GM19239 (cell line): ENCODE results near the gene GRID1.
"Not testable (repeated sequence)": the region's sequence is repeated elsewhere in the genome, so short reads cannot be mapped to it uniquely, and the experiment has no call there.

ENCODE experiments used
- DNase-seq: peaks from one replicate; pipeline ENCODE4 v3.0.0; 2011; ENCODE audit warnings: low spot score; ENCODE audit not compliant: insufficient read length
- FAIRE-seq: peaks from 2 replicates; lab custom pipeline; 2011; peaks lifted over from hg19 to GRCh38; lab: Jason Lieb, UNC

Gene GRID1

DNA sequence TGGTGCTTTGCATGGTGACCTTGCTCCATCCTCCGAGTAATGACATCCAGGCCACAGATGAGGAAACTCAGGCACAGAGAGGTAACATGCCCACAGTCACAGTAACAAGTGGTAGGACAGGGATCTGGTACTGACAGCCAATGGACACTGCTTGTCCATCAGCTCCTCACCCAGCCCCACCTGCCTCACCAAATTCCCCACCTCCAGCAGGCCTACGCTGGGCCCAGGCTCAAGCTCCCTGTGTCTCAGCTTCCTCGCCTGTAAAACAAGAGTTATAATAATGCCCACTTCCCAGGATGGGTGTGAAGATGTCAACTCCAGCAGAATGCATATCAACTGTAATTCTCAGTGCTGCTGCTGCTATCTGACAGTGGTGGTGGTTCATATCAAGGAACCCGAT lies 123.8 kb downstream of the GRID1 start:
- no peak for DNase-seq

DNA sequence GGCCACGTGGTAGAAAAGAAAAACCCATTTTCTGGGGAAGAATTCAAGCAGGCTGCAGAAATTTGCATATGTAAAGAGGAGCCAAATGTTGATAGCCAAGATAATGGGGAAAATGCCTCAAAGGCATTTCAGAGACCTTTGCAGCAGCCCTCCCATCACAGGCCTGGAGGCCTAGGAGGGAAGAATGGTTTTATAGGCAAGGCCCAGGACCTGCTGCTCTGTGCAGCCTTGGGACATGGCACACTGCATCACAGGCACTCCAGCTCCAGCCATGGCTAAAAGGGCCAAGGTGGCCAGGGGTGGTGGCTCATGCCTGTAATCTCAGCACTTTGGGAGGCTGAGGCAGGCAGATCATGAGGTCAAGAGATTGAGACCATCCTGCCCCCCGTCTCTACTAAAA lies 128.5 kb downstream of the GRID1 start:
- not testable (repeated sequence) for DNase-seq, FAIRE-seq

More for the DNA sequence above, 123.8 kb downstream of the GRID1 start:
- FAIRE-seq, result no peak

- FAIRE-seq (no peak), DNase-seq (no peak)
Observed at GRCh38 chr10:86234541-86235270, 131.9 kb downstream of the GRID1 start.

- FAIRE-seq (no peak), DNase-seq (no peak)
Observed at GRCh38 chr10:86234107-86234506, 132.5 kb downstream of the GRID1 start.

DNA sequence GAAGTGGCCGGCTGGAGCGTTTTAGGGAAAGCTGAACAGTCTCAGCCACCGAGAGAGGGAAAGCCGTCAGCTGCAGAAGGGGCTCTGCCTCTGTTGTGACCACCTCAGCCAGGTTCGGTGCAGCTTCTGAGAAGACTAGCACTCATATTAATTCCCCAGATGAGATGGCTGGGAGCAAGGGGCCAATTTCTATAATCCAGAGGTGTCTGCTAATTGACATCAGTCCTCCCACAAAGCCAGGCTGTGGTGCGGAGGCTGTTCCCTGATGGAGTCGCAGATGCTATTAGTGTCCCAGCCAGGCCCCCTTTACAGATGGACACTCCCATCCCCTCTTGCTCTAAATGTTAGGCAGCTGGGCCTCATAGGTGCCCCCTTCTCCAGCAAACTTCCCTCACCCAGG lies 133.5 kb downstream of the GRID1 start:
- FAIRE-seq, result no peak

DNA sequence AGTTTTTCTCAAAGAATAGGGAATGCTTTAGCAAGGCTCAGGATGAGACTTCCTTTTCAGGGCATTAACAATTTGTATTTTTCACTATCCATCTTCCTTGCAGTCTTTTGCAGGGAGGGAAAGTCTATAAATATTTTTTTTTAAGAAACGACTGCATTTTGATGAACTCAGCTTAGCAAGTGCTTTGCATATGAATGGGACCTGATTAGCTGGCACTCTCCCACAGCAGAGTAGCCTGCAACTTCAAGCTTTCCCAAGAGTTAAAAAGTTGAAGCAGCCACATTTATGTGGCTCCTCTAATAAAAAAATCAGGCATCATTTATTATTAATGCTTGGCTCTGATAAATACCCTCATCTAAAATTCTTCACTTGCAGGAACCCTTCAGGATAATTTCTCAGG lies 134.0 kb downstream of the GRID1 start:
- FAIRE-seq, result no peak

More for the DNA sequence above, 133.5 kb downstream of the GRID1 start:
- DNase-seq, result no peak

GRCh38 chr10:86231796-86232560 lies 134.6 kb downstream of the GRID1 start:
- FAIRE-seq (no peak), DNase-seq (no peak)

More for the DNA sequence above, 134.0 kb downstream of the GRID1 start:
- no peak for DNase-seq

DNA sequence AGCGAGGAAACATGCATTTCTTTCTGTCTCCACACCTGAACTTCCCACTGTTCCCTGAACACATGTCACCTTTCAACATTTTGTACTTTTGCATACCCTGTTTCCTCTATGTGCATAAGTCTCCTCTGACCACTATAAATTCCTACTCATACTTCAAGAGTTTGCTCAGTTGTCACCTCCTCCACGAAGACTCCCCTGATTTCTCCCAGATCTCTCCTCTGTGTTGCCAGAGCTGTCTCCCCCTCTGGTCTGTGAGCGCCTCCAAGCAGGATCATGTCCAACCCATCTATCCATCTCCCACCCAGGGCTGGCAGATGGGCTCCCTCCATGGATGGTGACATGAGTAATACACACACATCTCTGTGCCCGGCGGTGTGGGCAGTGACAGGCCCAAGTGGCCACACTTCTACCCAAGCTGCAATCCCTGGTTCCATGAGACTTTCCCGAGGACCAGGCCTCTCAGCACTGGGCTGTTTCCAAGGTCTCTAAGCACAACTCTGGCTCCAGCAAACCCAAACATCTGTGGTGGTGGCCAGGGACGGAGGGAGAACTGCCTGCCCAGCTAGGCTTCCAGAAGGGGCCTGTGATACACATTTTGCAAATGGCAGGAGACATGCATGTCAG lies 135.9 kb downstream of the GRID1 start:
- DNase-seq (no peak), FAIRE-seq (no peak)

GRCh38 chr10:86229811-86230556 lies 136.6 kb downstream of the GRID1 start:
- DNase-seq (no peak), FAIRE-seq (no peak)

- no peak for FAIRE-seq
Observed at GRCh38 chr10:86229376-86229775, 137.2 kb downstream of the GRID1 start.

DNA sequence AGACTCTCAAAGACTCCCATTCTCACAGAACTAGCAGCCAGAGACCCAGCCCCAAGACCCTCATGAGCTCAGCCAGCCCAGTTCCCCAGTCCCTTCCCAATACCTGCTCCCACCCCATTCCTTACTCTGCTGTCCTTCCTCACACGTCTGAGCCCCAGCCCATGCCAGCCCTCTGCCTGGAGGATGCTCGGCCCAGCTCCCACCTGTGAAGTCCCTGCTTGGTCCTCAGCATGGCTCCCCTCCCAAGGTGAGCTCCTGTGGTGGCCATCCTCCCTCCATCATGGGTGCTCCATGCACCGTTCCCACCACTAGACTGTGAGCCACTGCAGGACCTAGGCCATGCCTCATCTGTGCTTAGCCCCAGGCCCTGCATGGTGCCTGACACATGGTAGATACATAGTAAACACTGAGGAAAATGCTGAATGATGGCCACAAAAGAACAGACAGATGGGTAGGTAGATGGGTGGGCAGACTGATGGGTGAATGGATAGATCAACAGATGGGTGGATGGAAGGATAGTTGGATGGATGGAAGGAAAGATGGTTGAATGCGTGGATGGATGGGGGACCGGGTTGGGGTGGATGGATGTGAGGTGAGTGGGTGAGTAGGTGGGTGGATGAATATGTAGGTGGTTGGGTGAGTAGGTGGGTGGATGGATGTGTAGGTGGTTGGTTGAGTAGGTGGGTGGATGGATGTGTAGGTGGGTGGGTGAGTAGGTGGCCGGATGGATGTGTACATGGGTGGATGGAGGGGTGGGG lies 138.9 kb downstream of the GRID1 start:
- DNase-seq, result no peak

More at GRCh38 chr10:86229376-86229775, 137.2 kb downstream of the GRID1 start:
- no peak for DNase-seq

DNA sequence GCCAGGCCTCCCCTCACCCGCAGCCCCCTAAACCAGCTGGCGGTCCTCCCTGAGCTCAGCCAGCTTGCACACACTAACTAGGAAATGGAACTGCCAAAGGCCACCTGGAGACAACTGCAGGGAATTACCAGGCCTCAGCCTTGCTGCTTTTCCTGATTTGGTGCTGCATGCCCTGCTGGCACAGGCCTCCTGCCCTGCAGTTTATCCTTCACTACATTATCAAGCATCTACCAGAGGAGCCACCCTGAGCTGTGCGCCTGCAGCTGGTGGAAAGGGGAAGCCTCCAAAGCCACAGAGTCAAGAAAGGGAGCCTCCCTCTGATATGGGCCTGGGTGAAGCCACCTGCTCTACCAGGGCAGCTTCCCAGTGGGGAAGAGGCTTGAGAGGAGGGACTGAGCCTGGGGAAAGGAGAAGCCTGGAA lies 139.8 kb downstream of the GRID1 start:
- no peak for DNase-seq
- FAIRE-seq, result no peak

More for the DNA sequence above, 138.9 kb downstream of the GRID1 start:
- FAIRE-seq, result no peak

- FAIRE-seq (no peak), DNase-seq (no peak)
Observed at GRCh38 chr10:86226016-86226415, 140.6 kb downstream of the GRID1 start.

GRCh38 chr10:86225103-86225782 lies 141.4 kb downstream of the GRID1 start:
- no peak for FAIRE-seq
- DNase-seq, result no peak

DNA sequence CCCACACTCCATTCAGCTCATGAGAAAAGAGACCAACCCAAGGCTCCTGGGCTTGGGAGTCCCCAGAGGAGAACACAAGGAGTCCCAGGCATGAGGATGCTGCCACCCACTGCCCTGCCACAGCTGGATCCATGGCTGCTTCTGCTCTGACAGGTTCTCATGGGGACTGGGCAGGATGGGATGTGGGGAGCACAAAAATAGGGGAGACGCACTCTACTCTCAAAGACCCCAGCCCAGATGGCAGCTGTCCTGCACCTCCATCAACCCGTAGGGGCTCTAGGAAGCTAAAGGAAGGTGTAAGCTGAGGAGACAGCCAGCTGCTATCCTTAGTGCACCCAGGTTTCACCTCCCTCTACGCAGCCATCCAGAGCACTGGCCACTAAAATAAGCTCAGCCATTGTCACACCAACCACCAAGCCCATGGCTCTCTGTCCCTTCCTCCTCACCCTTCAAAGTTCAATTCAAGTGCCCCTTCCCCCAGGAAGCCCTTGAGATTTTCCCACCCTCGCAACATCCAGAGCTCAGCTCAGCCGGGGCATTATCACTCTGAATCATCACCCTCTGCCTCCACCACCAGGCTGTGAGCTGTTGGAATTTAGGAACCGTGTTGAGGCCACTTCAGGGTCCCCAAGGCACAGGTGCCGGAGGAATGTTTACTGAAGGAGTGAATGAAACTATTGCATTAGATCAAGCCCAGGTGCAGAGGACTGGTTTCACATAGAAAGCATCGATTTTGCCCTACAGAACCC lies 142.1 kb downstream of the GRID1 start:
- FAIRE-seq (no peak), DNase-seq (no peak)

DNA sequence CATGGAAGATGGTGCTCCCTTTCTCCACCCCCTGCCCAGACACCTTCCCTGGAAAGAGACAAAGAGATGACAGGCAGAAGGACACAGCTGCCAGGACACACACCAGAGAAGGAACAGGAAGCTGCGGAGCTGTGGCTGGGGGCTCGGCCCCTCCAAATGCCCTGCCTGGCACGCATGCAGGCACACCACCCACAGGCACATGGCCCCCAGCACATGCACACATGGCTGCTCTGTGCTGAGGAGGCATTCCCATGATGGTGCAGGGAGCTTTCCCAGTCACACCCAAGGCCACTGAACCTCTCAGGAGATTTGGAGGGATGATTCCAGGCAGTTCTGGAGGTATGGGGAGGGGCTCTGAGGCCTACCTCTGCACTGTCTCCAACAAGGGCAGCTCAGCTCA lies 143.3 kb downstream of the GRID1 start:
- DNase-seq, result no peak
- FAIRE-seq, result no peak

GRCh38 chr10:86222687-86223086 lies 143.9 kb downstream of the GRID1 start:
- no peak for DNase-seq

GRCh38 chr10:86222336-86222650 lies 144.3 kb downstream of the GRID1 start:
- FAIRE-seq (no peak), DNase-seq (no peak)

More at GRCh38 chr10:86222687-86223086, 143.9 kb downstream of the GRID1 start:
- FAIRE-seq, result no peak
